Activated T-helper 17 cell treated with anti-CD3 and anti-CD28 coated beads, Interleukin-2, amount 50 U/mL, for 72 hours (primary cell): ENCODE data around the gene TMBIM4. TPM values are rescaled to one million over a fixed set of nuclear protein-coding genes. Genes with fewer than 3 reads are reported as not detected.
A peak's percentile ranks its signal among the peaks of the same experiment; 100 is the strongest.
"Not testable (repeated sequence)": the region's sequence is repeated elsewhere in the genome, so short reads cannot be mapped to it uniquely, and the experiment has no call there.

Experiments used
- ATAC-seq: fragments of 150-1000 bp; cut with Tn5 transposase; replicated peaks from 2 replicates; pipeline ENCODE4 v1.10.0; 2021; ENCODE audit warnings: mild to moderate bottlenecking, moderate library complexity
- H3K27ac Mint-ChIP-seq: one replicate; pipeline ENCODE4 v1.8.0; 2022; ENCODE audit warnings: mixed read lengths
- H3K27me3 Mint-ChIP-seq: one replicate; pipeline ENCODE4 v1.8.0; 2022; ENCODE audit warnings: mixed read lengths
- H3K36me3 Mint-ChIP-seq: one replicate; pipeline ENCODE4 v1.8.0; 2022; ENCODE audit warnings: low read depth, mild to moderate bottlenecking, mixed read lengths
- H3K4me1 Mint-ChIP-seq: one replicate; pipeline ENCODE4 v1.8.0; 2022; ENCODE audit warnings: mixed read lengths
- H3K4me3 Mint-ChIP-seq: one replicate; pipeline ENCODE4 v1.8.0; 2022; ENCODE audit warnings: mild to moderate bottlenecking, mixed read lengths
- H3K9me3 Mint-ChIP-seq: one replicate; pipeline ENCODE4 v1.8.0; 2022; ENCODE audit warnings: mixed read lengths
- total RNA-seq, 2 donors: library from RNA; stranded (reverse); gene quantifications; one replicate each; pipeline ENCODE4 v1.2.3, GENCODE V29; 2022

Gene TMBIM4, protein sequence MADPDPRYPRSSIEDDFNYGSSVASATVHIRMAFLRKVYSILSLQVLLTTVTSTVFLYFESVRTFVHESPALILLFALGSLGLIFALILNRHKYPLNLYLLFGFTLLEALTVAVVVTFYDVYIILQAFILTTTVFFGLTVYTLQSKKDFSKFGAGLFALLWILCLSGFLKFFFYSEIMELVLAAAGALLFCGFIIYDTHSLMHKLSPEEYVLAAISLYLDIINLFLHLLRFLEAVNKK
- 10 to 100 TPM; 41.5 to 48.9 TPM for total RNA-seq

DNA sequence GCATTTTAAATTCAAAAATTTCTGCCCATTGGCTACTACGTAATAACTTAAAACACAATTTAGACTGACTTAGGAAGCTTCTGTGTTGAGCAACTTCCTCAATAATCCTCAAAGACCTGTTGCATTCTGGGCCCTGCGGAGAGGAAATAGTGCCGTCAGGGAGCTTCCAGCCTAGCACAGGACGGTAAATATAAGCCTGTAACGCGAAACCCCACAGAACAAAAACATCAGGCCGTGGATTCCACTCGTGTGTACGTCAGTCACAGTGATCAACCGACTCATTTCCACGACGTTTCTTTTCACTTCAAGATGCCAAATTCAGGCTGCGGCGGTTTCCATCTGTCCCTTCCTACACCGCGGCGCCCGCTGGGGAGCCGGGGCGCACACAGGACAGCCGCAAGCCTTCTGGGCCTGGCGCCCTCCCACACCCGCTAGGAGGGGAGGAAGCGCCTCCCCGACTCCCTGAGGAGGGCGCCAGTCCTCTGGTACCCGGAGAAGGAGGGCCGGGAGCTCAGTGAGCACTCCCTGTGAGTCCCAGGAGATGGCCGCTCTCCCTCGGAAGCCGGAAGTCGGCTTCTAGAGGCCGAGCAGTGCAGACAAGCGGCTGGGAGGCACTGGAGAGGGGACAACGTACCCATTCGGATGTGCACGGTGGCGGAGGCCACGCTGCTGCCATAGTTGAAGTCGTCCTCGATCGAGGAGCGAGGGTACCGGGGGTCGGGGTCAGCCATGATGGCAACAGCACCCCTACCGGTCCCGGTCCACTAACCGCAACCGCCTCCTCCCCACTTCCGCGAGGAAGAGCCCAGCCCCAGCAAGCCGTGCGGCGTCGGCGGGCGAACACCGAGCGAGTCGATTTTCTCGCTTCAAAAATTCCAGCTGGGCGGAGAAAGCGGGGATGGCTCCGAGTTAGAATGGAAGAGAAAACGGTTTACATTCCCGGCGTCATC is at the start of gene TMBIM4:
Gene TMBIM4, minus strand, starts transcription at position 776 of the 950 bp plus-strand sequence. Its CDS starts 45 bp downstream, at position 731.
- peaks cover 37% of the 10 kb centered on the region for H3K4me1 Mint-ChIP-seq
- peaks cover 44% of the 10 kb centered on the region for H3K36me3 Mint-ChIP-seq
- peak; percentile 84 for ATAC-seq
- H3K4me3 Mint-ChIP-seq, result peak within 1 kb of the TSS; percentile 100
- peak within 1 kb of the TSS; percentile 99 for H3K27ac Mint-ChIP-seq
- H3K27me3 Mint-ChIP-seq, result no peaks in the 10 kb centered on the region
- peaks cover 2% of the 10 kb centered on the region for H3K9me3 Mint-ChIP-seq

DNA sequence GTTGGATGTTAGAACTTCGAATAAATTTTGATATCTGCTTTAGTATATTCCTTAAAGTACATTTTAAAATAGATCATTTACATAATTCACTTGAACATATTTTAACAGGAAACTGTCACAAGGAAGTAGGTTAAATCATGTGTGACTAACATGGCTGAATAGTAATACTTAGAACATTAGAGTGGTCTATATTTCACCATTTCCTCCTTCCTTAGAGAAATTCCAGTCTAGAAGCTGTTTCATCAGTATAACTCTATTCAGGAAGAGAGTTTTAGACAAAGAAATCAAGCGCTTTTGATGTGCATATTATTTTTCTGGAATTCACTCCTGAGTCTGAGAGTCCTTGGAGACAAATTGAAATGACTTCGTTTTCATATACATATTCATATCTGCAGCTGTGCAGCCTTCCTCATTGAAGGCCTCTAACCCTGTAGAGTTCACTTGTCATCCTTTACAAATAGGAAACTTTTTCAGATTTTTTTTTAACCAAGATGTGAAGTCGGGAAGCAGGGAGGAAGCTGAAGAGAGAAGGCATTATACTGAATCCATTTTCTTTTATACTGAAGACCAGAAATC is 47.6 kb upstream of the TMBIM4 start:
- H3K4me3 Mint-ChIP-seq, result no peak overlapping the region

DNA sequence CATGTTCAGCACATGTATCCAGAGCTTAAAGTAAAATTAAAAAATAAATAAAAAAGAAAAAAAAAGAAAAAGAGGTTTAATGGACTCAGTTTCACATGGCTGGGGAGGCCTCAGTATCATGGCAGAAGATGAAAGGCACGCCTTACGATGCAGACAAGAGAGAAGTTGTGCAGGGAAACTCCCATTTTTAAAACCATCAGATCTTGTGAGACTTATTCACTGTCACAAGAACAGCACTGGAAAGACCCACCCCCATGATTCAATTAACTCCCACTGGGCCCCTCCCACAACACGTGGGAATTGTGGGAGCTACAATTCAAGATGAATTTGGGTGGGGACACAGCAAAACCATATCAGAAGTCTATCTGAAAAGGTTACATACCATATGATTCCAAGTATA is 43.2 kb upstream of the TMBIM4 start:
- not testable (repeated sequence) for H3K4me3 Mint-ChIP-seq, H3K36me3 Mint-ChIP-seq, H3K4me1 Mint-ChIP-seq, ATAC-seq, H3K27ac Mint-ChIP-seq, H3K9me3 Mint-ChIP-seq
- H3K27me3 Mint-ChIP-seq, result peaks cover 25% of the 10 kb centered on the region

More for the DNA sequence above, 47.6 kb upstream of the TMBIM4 start:
- H3K4me1 Mint-ChIP-seq, result peaks cover 3% of the 10 kb centered on the region
- peaks cover 8% of the 10 kb centered on the region for H3K27me3 Mint-ChIP-seq
- H3K27ac Mint-ChIP-seq, result no peak overlapping the region
- no peak for ATAC-seq
- peaks cover 3% of the 10 kb centered on the region for H3K36me3 Mint-ChIP-seq
- peaks cover 3% of the 10 kb centered on the region for H3K9me3 Mint-ChIP-seq

DNA sequence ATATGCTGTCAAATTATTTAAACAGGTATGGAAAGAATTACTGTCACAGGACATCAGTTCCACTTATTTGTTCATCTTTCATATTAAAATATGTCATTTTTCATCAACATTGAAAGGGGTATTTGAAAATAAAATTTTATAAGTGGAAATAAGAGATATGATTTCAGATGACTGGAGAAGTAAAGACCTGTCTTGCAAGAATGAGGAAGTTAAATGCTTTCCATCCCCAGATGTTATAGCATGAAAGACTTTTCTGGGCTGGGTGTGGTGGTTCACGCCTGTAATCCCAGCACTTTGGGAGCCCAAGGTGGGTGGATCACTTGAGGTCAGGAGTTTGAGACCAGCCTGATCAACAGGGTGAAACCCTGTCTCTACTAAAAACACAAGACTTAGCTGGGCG is 41.8 kb upstream of the TMBIM4 start:
- H3K4me1 Mint-ChIP-seq, H3K27ac Mint-ChIP-seq, H3K4me3 Mint-ChIP-seq, ATAC-seq, H3K36me3 Mint-ChIP-seq, H3K9me3 Mint-ChIP-seq: not testable (repeated sequence)
- peaks cover 25% of the 10 kb centered on the region for H3K27me3 Mint-ChIP-seq

DNA sequence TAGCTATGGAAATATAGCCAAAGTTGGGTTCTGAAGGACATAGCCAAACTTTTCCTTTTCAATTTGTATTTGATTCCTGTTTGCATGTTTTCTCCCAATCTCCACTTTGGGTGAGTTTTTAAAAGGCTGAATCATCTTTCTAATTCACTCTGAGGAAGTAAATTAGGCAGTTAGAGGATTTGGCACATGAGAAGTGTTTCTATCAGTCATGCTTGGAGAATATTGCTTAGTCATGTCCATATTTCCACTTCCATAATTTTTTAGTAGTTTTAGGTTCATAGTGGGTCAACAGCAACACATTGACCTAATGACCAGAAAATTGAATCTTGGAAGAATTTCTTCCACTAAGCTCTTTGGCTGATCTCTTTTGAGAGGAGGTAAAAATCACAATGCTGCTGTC is 41.0 kb upstream of the TMBIM4 start:
- Mint-ChIP-seq H3K27me3 (peaks cover 25% of the 10 kb centered on the region), H3K27ac (no peak overlapping the region), H3K4me1 (peaks cover 6% of the 10 kb centered on the region), H3K9me3 (no peaks in the 10 kb centered on the region), H3K4me3 (no peak overlapping the region), H3K36me3 (peaks cover 4% of the 10 kb centered on the region)
- ATAC-seq, result no peak

DNA sequence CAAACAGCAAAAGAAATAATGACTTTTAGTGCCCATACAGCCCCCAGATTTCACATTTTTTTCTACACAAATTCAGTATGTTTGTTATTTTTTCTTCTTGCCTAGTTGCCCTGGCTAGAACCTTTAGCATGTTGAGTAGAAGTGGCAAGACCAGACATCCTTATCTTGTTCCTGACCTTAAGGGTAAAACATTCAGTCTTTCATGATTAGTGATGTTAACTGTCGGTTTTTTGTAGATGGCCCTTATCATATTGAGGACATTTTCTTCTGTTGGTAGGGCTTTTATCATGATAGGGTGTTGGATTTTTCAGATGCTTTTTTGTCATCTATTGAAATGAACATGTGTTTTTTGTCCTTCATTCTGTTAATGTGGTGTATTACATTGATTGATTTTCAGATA is 36.3 kb upstream of the TMBIM4 start:
- no peaks in the 10 kb centered on the region for H3K36me3 Mint-ChIP-seq
- H3K27ac Mint-ChIP-seq, result no peak overlapping the region
- H3K9me3 Mint-ChIP-seq, result no peaks in the 10 kb centered on the region
- peaks cover 12% of the 10 kb centered on the region for H3K27me3 Mint-ChIP-seq
- H3K4me3 Mint-ChIP-seq, result no peak overlapping the region
- peaks cover 10% of the 10 kb centered on the region for H3K4me1 Mint-ChIP-seq
- no peak for ATAC-seq

DNA sequence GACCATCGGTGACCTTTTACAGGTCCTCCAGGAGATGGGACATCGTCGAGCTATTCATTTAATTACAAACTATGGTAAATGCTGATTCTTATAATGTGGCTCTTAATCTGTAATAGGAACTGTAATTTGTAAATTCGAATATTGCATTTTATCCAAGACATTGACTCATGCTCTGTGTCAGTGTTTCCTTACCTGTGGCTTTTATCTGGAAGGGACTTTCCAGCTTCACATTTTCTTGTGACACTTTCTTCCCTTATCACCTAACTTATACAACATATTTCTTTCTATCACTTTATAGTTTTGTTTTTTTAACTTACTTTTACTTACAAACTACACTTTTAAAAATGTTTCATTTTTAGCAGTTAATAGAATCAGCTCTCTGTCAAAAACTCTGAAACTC is 34.0 kb upstream of the TMBIM4 start:
- Mint-ChIP-seq H3K4me3 (peak overlapping the region; percentile 35), H3K4me1 (peaks cover 10% of the 10 kb centered on the region), H3K9me3 (no peaks in the 10 kb centered on the region), H3K36me3 (no peaks in the 10 kb centered on the region), H3K27ac (peak overlapping the region; percentile 77), H3K27me3 (peaks cover 6% of the 10 kb centered on the region)
- peak; percentile 93 for ATAC-seq

DNA sequence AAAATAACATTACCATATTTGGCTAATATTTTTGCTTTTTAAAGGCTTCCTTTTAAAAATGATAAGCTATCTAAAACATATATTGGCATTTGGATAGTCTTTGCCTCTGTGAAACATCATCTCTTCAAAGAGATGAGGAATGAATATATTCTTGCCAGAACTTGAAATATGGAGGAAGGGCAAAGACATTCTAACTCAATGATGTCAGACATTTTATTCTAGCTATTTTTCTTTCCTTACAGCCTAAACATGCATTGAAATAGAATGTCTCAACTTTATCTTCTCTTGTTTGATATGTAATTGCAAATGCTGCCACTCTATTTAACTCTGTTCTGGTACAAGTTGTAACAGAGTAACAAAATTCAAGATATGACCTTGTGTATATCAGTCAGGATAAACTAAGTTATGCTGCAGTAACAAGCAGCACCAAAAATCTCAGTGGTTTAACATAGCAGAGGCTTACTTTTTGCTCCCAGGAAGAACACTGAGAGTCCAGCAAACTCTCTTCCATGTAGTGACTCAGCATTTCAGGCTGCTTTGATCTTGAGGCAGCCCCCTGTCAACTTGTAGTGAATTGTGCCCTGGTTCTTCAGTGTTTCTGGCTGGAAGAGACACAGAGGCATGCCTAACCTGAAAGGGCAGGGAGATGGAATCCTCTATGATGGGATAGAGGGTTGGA is 30.2 kb upstream of the TMBIM4 start:
- Mint-ChIP-seq H3K9me3 (no peaks in the 10 kb centered on the region), H3K36me3 (no peaks in the 10 kb centered on the region), H3K4me3 (no peak overlapping the region), H3K27me3 (peaks cover 21% of the 10 kb centered on the region), H3K27ac (no peak overlapping the region), H3K4me1 (peaks cover 13% of the 10 kb centered on the region)
- no peak for ATAC-seq

DNA sequence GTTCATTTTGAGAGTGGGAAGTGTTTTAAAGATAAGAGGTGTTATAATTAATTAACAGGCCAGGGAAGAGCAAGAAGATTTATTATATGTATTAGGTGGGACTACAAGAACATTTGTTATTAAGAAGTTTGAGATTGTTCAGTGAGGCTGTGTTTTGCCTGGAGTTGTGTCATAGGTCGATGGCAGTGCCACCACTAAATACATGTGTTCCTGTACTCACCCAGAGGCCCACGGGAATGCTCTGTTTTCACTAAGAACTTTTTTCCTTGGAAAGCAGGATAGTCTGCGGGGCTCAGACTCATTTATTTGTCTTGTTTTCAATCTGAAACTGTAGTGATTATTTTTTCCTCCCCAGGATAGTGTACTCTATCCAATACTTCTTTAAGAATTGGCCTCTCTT is 29.3 kb upstream of the TMBIM4 start:
- Mint-ChIP-seq H3K4me1 (peaks cover 4% of the 10 kb centered on the region), H3K27me3 (peaks cover 27% of the 10 kb centered on the region), H3K9me3 (no peaks in the 10 kb centered on the region), H3K27ac (no peak overlapping the region), H3K4me3 (no peak overlapping the region), H3K36me3 (no peaks in the 10 kb centered on the region)
- ATAC-seq, result no peak

DNA sequence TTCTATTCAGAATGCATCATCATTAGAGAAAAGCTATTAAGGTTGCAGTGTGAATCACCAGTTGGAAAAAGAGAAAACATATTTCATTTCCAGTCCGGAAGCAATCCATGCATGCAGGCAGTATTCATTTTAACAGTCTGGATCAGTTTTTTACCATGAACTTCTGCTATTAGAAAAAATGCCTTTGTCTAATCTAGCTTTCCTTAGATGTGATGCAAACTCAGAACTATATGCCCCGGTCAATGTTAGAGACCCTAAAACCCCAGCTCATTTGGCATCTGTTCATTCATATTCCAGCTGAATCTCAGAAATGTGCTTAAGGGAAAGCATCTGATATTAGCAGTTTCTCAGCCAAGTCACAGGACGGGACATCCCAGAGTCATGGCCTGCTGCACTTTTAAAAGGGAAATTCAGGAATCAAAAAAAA is 27.7 kb upstream of the TMBIM4 start:
- Mint-ChIP-seq H3K27ac (peak overlapping the region; percentile 81), H3K27me3 (peaks cover 31% of the 10 kb centered on the region), H3K36me3 (no peaks in the 10 kb centered on the region), H3K4me1 (peaks cover 3% of the 10 kb centered on the region), H3K9me3 (no peaks in the 10 kb centered on the region), H3K4me3 (peak overlapping the region; percentile 78)
- no peak for ATAC-seq

DNA sequence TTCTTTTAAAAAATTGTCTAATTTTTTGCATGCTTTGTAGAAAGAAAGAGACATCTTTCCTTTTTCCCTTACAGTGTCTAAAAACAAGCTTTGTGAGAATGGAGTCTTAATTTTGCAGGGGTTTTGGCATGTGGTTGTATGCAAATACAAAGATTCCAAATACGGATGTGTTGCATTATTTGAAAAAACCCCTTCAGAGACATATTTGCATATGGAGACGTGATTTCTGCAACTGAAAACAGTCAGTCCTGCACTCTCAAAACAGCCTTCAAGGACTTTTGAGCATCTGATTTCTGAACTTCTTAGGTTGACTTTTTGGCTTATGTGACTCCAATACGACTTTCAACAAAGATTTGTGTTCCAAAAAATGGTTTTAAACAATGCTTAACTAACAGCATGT is 27.0 kb upstream of the TMBIM4 start:
- H3K27ac Mint-ChIP-seq, result peak overlapping the region; percentile 81
- peak; percentile 98 for ATAC-seq
- no peaks in the 10 kb centered on the region for H3K9me3 Mint-ChIP-seq
- H3K4me1 Mint-ChIP-seq, result peaks cover 3% of the 10 kb centered on the region
- H3K36me3 Mint-ChIP-seq, result no peaks in the 10 kb centered on the region
- peak overlapping the region; percentile 78 for H3K4me3 Mint-ChIP-seq
- peaks cover 31% of the 10 kb centered on the region for H3K27me3 Mint-ChIP-seq

DNA sequence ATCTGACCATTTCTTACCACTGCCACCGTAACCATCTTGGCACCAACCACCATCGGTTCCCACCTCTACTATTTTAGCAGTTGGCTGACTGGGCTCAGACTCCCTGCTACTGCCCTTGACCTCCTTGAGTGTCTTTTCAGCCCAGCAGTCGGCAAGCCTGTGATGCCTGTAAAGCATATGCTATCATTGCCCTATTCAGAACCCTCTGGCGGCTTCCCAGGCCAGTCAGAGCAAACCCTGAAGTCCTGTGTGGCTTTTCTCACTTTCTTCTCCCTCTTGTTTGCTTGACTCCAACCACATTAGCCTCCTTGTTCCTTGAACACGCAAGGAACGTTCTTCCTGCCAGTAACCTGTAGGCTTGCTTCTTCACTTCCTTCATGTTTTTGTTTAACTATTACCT is 25.4 kb upstream of the TMBIM4 start:
- H3K27ac Mint-ChIP-seq, result no peak overlapping the region
- H3K36me3 Mint-ChIP-seq, result no peaks in the 10 kb centered on the region
- no peak for ATAC-seq
- H3K4me3 Mint-ChIP-seq, result no peak overlapping the region
- H3K4me1 Mint-ChIP-seq, result peaks cover 3% of the 10 kb centered on the region
- peaks cover 41% of the 10 kb centered on the region for H3K27me3 Mint-ChIP-seq
- H3K9me3 Mint-ChIP-seq, result no peaks in the 10 kb centered on the region

DNA sequence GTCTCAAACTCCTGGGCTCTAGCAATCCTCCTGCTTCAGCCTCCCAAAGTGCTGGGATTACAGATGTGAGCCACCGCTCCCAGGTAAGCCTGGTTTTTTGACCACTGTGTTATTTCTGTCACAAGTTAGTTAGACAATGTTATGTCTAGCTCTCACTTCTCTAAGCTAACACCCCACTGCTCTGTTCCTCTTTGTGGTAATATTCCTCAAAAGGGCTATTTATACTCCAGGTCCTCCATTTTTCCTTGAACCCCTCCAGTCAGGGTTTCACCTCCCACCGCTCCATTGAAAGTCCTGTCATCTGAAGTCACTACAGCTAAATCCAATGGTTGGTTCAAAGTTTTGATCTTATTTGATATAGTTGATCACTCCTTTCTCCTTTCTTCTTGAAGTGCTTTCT is 24.3 kb upstream of the TMBIM4 start:
- no peak overlapping the region for H3K27ac Mint-ChIP-seq
- no peaks in the 10 kb centered on the region for H3K36me3 Mint-ChIP-seq
- ATAC-seq, result no peak
- no peaks in the 10 kb centered on the region for H3K9me3 Mint-ChIP-seq
- no peak overlapping the region for H3K4me3 Mint-ChIP-seq
- peaks cover 41% of the 10 kb centered on the region for H3K27me3 Mint-ChIP-seq
- peaks cover 3% of the 10 kb centered on the region for H3K4me1 Mint-ChIP-seq

DNA sequence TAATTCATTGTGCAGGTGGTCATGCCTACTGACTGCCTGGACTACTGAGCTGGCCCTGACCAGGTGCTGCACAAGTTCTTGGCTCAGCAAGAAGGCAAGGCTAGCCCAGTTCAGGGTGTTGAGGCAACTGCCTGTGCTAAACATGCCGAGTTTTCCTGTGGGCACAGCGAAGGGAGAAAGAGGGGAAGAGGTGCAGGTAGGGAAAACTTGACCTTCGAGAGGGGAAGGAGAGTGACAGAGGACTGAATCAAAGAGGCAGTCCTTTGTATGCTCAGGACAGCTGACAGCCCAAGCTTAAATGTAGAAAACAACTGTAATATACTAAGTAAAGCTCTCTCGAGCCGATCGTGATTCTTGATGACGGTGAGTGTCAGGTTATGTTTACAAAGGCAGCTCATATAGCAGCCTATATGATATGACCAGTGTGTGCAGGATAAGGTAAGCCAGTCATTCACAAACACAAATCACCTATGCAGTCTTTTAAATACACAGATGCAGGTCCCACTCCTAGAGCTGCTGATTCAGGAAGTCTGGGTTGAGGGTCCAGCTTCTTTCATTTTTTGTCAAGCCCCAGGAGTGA is 21.8 kb upstream of the TMBIM4 start:
- no peaks in the 10 kb centered on the region for H3K36me3 Mint-ChIP-seq
- no peaks in the 10 kb centered on the region for H3K9me3 Mint-ChIP-seq
- no peak overlapping the region for H3K27ac Mint-ChIP-seq
- no peaks in the 10 kb centered on the region for H3K4me1 Mint-ChIP-seq
- no peak overlapping the region for H3K4me3 Mint-ChIP-seq
- H3K27me3 Mint-ChIP-seq, result peaks cover 47% of the 10 kb centered on the region
- ATAC-seq, result no peak
